Esophagus muscularis mucosa (tissue), 4 donors: ENCODE measurements around the gene FOXF2.
"Not testable (repeated sequence)": the region's sequence is repeated elsewhere in the genome, so short reads cannot be mapped to it uniquely, and the experiment has no call there.

Experiments used
- EP300 ChIP-seq: sonication (generic); formaldehyde crosslinking; IDR thresholded peaks from one replicate; pipeline ENCODE4 v1.6.1; 2017; ENCODE audit warnings: antibody characterized with exemption
- POLR2A ChIP-seq: fragments of 450-650 bp; IDR thresholded peaks from one replicate; pipeline ENCODE4 v1.6.1; 2017; ENCODE audit warnings: antibody characterized with exemption, moderate library complexity, mild to moderate bottlenecking, low read depth
- POLR2AphosphoS5 ChIP-seq, 2 donors: sonication (generic); formaldehyde crosslinking; IDR thresholded peaks; one replicate each; pipeline ENCODE4 v1.6.1; 2017; ENCODE audit warnings: antibody characterized with exemption in 2 of 2
- TF ChIP-seq, protein P1 (sequence below), 3 experiments: fragments of 200-600 bp in 2 of 3; fragments of 450-650 bp in 1 of 3; sonication (generic) in 2 of 3; IDR thresholded peaks; one replicate each; pipeline ENCODE4 v1.5.1; 2017 to 2019; ENCODE audit warnings: antibody characterized with exemption in 3 of 3, mild to moderate bottlenecking in 2 of 3, moderate library complexity in 1 of 3

DNA sequence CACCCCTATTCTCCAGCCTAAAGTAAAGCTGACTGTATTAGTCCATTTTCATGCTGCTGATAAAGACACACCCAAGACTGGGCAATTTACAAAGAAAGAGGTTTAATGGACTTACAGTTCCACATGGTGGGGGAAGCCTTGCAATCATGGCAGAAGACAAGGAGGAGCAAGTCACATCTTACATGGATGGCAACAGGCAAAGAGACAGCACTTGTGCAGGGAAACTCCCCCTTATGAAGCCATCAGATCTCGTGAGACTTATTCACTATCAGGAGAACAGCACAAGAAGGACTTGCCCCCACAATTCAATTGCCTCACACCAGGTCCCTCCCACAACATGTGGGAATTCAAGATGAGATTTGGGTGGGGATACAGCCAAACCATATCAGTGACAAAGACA is 19.7 kb upstream of the FOXF2 start:
- TF ChIP-seq EP300; POLR2A; POLR2AphosphoS5 (IDR thresholded peaks at IDR 0.05): not testable (repeated sequence)
- TF ChIP-seq, protein P1, sequence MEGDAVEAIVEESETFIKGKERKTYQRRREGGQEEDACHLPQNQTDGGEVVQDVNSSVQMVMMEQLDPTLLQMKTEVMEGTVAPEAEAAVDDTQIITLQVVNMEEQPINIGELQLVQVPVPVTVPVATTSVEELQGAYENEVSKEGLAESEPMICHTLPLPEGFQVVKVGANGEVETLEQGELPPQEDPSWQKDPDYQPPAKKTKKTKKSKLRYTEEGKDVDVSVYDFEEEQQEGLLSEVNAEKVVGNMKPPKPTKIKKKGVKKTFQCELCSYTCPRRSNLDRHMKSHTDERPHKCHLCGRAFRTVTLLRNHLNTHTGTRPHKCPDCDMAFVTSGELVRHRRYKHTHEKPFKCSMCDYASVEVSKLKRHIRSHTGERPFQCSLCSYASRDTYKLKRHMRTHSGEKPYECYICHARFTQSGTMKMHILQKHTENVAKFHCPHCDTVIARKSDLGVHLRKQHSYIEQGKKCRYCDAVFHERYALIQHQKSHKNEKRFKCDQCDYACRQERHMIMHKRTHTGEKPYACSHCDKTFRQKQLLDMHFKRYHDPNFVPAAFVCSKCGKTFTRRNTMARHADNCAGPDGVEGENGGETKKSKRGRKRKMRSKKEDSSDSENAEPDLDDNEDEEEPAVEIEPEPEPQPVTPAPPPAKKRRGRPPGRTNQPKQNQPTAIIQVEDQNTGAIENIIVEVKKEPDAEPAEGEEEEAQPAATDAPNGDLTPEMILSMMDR (IDR thresholded peaks at IDR 0.05): not testable (repeated sequence)
